ENCODE data around the gene CLASRP.

DNA sequence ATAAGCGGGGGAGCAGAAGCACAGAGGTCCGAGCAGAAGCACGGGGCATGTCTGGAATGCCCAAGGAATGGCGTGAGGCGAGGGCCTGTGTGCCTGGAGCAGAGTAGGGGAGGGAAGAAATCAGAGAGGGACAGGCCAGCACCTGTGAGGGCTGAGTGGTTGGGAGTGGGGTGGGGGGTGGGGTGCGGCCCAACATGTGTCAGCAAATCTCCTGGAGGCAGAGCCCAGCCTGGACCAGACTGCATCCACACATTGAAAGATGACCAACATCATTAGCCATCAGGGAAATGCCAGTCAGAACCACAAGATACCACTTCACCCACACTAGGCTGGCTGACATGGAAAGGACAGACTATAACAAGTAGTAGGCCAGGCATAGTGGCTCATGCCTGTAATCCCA lies 11.2 kb downstream of the CLASRP start:
- TF ChIP-seq POLR2A (IDR thresholded peaks at IDR 0.05) = no peak
- TF ChIP-seq, protein P1, sequence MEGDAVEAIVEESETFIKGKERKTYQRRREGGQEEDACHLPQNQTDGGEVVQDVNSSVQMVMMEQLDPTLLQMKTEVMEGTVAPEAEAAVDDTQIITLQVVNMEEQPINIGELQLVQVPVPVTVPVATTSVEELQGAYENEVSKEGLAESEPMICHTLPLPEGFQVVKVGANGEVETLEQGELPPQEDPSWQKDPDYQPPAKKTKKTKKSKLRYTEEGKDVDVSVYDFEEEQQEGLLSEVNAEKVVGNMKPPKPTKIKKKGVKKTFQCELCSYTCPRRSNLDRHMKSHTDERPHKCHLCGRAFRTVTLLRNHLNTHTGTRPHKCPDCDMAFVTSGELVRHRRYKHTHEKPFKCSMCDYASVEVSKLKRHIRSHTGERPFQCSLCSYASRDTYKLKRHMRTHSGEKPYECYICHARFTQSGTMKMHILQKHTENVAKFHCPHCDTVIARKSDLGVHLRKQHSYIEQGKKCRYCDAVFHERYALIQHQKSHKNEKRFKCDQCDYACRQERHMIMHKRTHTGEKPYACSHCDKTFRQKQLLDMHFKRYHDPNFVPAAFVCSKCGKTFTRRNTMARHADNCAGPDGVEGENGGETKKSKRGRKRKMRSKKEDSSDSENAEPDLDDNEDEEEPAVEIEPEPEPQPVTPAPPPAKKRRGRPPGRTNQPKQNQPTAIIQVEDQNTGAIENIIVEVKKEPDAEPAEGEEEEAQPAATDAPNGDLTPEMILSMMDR (IDR thresholded peaks at IDR 0.05) = no peak

All from sigmoid colon (tissue), 3 donors.